ENCODE data around the gene PTPRD. TPM values are rescaled to one million over a fixed set of nuclear protein-coding genes. Genes with fewer than 3 reads are reported as not detected.

PTPRD gene
- total and polyA plus RNA-seq, 2 donors (not counting 1 experiment from before 2014, with no cell fraction given) = 0.35 to 4.8 TPM

GRCh38 chr9:10104774-10105173 is 508.0 kb downstream of the PTPRD start:
- Histone ChIP-seq H3K36me3 (ENCODE audit: control insufficient read depth, insufficient read depth, low read length) (no peaks in the 10 kb centered on the region), H3K9me3 (ENCODE audit: control insufficient read depth, insufficient read depth, low read depth, low read length) (no peaks in the 10 kb centered on the region), H3K4me3 (replicated peaks in 1 of 4; ENCODE audit: control extremely low read depth in 1 of 4, insufficient read depth in 1 of 4, low read depth in 3 of 4, low read length in 4 of 4) (no peak overlapping the region), H3K27me3 (ENCODE audit: control insufficient read depth, insufficient read depth, low read length) (no peaks in the 10 kb centered on the region), H3K79me2 (ENCODE audit: control insufficient read depth, insufficient read depth, low read length) (no peaks in the 10 kb centered on the region), H2AFZ (ENCODE audit: low read length) (no peak overlapping the region), H4K20me1 (ENCODE audit: control insufficient read depth, extremely low read depth, insufficient read depth, low read length) (no peaks in the 10 kb centered on the region), H3K4me2 (ENCODE audit: extremely low read depth, insufficient read depth, low read length) (no peak overlapping the region), H3K4me1 (ENCODE audit: control insufficient read depth, extremely low read depth, insufficient read depth, low read length) (no peaks in the 10 kb centered on the region), H3K9ac (ENCODE audit: insufficient read depth, low read length) (no peak overlapping the region), H3K27ac (ENCODE audit: insufficient read depth, low read length) (no peak overlapping the region)
- no peak for DNase-seq (ENCODE audit: low read depth in 2 of 2)
- TF ChIP-seq CTCF (conservative IDR thresholded peaks at IDR 0.05 in 1 of 2, IDR thresholded peaks at IDR 0.05 in 1 of 2; ENCODE audit: low read depth in 1 of 2, low read length in 2 of 2) (no peak), EZH2 (IDR thresholded peaks at IDR 0.05; ENCODE audit: low read length, missing control alignments) (no peak)

- H3K4me2 ChIP-seq (ENCODE audit: extremely low read depth, insufficient read depth, low read length) = no peak overlapping the region
- no peak overlapping the region for H3K9ac ChIP-seq (ENCODE audit: insufficient read depth, low read length)
- no peak overlapping the region for H2AFZ ChIP-seq (ENCODE audit: low read length)
- no peaks in the 10 kb centered on the region for H3K36me3 ChIP-seq (ENCODE audit: control insufficient read depth, insufficient read depth, low read length)
- no peak for DNase-seq (ENCODE audit: low read depth in 2 of 2)
- H3K4me1 ChIP-seq (ENCODE audit: control insufficient read depth, extremely low read depth, insufficient read depth, low read length) = no peaks in the 10 kb centered on the region
- H3K4me3 ChIP-seq (replicated peaks in 1 of 4; ENCODE audit: control extremely low read depth in 1 of 4, insufficient read depth in 1 of 4, low read depth in 3 of 4, low read length in 4 of 4) = no peak overlapping the region
- no peak overlapping the region for H3K27ac ChIP-seq (ENCODE audit: insufficient read depth, low read length)
- H3K9me3 ChIP-seq (ENCODE audit: control insufficient read depth, insufficient read depth, low read depth, low read length) = no peaks in the 10 kb centered on the region
- H4K20me1 ChIP-seq (ENCODE audit: control insufficient read depth, extremely low read depth, insufficient read depth, low read length) = no peaks in the 10 kb centered on the region
- H3K27me3 ChIP-seq (ENCODE audit: control insufficient read depth, insufficient read depth, low read length) = no peaks in the 10 kb centered on the region
- H3K79me2 ChIP-seq (ENCODE audit: control insufficient read depth, insufficient read depth, low read length) = no peaks in the 10 kb centered on the region
- TF ChIP-seq EZH2 (IDR thresholded peaks at IDR 0.05; ENCODE audit: low read length, missing control alignments) (no peak), CTCF (conservative IDR thresholded peaks at IDR 0.05 in 1 of 2, IDR thresholded peaks at IDR 0.05 in 1 of 2; ENCODE audit: low read depth in 1 of 2, low read length in 2 of 2) (no peak)
These were observed 517.6 kb downstream of the PTPRD start for GRCh38 chr9:10095208-10095607.

GRCh38 chr9:10094563-10094962 is 518.2 kb downstream of the PTPRD start:
- Histone ChIP-seq H3K27me3 (ENCODE audit: control insufficient read depth, insufficient read depth, low read length) (no peaks in the 10 kb centered on the region), H3K36me3 (ENCODE audit: control insufficient read depth, insufficient read depth, low read length) (no peaks in the 10 kb centered on the region), H3K27ac (ENCODE audit: insufficient read depth, low read length) (no peak overlapping the region), H3K4me2 (ENCODE audit: extremely low read depth, insufficient read depth, low read length) (no peak overlapping the region), H3K4me3 (replicated peaks in 1 of 4; ENCODE audit: control extremely low read depth in 1 of 4, insufficient read depth in 1 of 4, low read depth in 3 of 4, low read length in 4 of 4) (no peak overlapping the region), H4K20me1 (ENCODE audit: control insufficient read depth, extremely low read depth, insufficient read depth, low read length) (no peaks in the 10 kb centered on the region), H3K9ac (ENCODE audit: insufficient read depth, low read length) (no peak overlapping the region), H3K4me1 (ENCODE audit: control insufficient read depth, extremely low read depth, insufficient read depth, low read length) (no peaks in the 10 kb centered on the region), H3K9me3 (ENCODE audit: control insufficient read depth, insufficient read depth, low read depth, low read length) (no peaks in the 10 kb centered on the region), H3K79me2 (ENCODE audit: control insufficient read depth, insufficient read depth, low read length) (no peaks in the 10 kb centered on the region), H2AFZ (ENCODE audit: low read length) (no peak overlapping the region)
- TF ChIP-seq CTCF (conservative IDR thresholded peaks at IDR 0.05 in 1 of 2, IDR thresholded peaks at IDR 0.05 in 1 of 2; ENCODE audit: low read depth in 1 of 2, low read length in 2 of 2) = no peak
- TF ChIP-seq EZH2 (IDR thresholded peaks at IDR 0.05; ENCODE audit: low read length, missing control alignments) = no peak
- no peak for DNase-seq (ENCODE audit: low read depth in 2 of 2)

All from fibroblast of lung (primary cell).